HCT116 (cell line): ENCODE data around the gene UBE2D3. TPM values are rescaled to one million over a fixed set of nuclear protein-coding genes. Genes with fewer than 3 reads are reported as not detected.

Experiments
- ATAC-seq: fragments of 200-7000 bp; cut with Tn5 transposase; 2 replicates; pipeline ENCODE4 v1.9.1; 2020; ENCODE audit warnings: mild to moderate bottlenecking, moderate library complexity
- BruUV-seq: library from RNA; stranded (reverse); fragments of 400-500 nt; replicated peaks from 2 replicates; lab custom pipeline; 2021; lab: Mats Ljungman, UMichigan
- CTCF ChIA-PET: fragments of 300-600 bp; sonication (Branson Sonifier 250); formaldehyde crosslinking; loops from one replicate; lab custom pipeline; 2021; ENCODE audit warnings: antibody characterized with exemption; lab: Charles Lee
- POLR2A ChIA-PET: fragments of 300-600, 350-600 bp; sonication (Branson Sonifier 250); formaldehyde crosslinking; loops from one replicate; lab custom pipeline; 2021; ENCODE audit warnings: antibody characterized with exemption; lab: Charles Lee
- RAD21 ChIA-PET, 2 experiments: fragments of 300-600 bp; sonication (Branson Sonifier 250); formaldehyde crosslinking; loops; one replicate each; lab custom pipeline; 2023; ENCODE audit warnings: low total read pairs in 2 of 2; ENCODE audit not compliant: uncharacterized antibody in 2 of 2, unreplicated experiment in 2 of 2, low non-redundant PET in 1 of 2; lab: Charles Lee
- DNase-seq: peaks from one replicate; pipeline ENCODE4 v3.0.0-alpha.2; 2010; ENCODE audit warnings: low read depth, low spot score
- H2AFZ ChIP-seq: fragments of 200-600 bp; shearing (Covaris generic), sonication (generic); 2 replicates; pipeline ENCODE4 v1.6.1; 2017; ENCODE audit warnings: low read depth, mixed run types, mixed read lengths, antibody characterized with exemption, low read length; ENCODE audit not compliant: poor library complexity, severe bottlenecking
- H3K27ac ChIP-seq: 2 replicates; pipeline ENCODE4 v1.5.1; 2012; ENCODE audit warnings: low read depth, low read length
- H3K27me3 ChIP-seq: fragments of 200-600 bp; sonication (generic); 2 replicates; pipeline ENCODE4 v1.6.1; 2016; ENCODE audit warnings: mixed run types, low read length, mixed read lengths; ENCODE audit not compliant: insufficient read depth
- H3K36me3 ChIP-seq, 2 experiments: fragments of 200-500 bp in 1 of 2; fragments of 200-600 bp in 1 of 2; sonication (Bioruptor generic) in 1 of 2; sonication (generic) in 1 of 2; 2 replicates each; pipeline versions ENCODE4 v1.5.1 to v1.6.1; 2014 to 2016; ENCODE audit warnings: low read length in 2 of 2, inconsistent platforms in 1 of 2, mixed read lengths in 1 of 2, mixed run types in 1 of 2; ENCODE audit not compliant: insufficient read depth in 2 of 2, control insufficient read depth in 1 of 2
- H3K4me1 ChIP-seq, 2 experiments: fragments of 200-600 bp in 1 of 2; sonication (generic) in 1 of 2; 2 replicates each; pipeline versions ENCODE4 v1.5.1 to v1.6.1; 2012 to 2017; ENCODE audit warnings: low read length in 2 of 2, inconsistent platforms in 1 of 2, mild to moderate bottlenecking in 1 of 2, mixed read lengths in 1 of 2, mixed run types in 1 of 2, moderate library complexity in 1 of 2; ENCODE audit not compliant: insufficient read depth in 2 of 2, control insufficient read depth in 1 of 2
- H3K4me2 ChIP-seq: fragments of 200-600 bp; sonication (generic); 2 replicates; pipeline ENCODE4 v1.6.1; 2017; ENCODE audit warnings: mixed run types, low read length, mixed read lengths
- H3K4me3 ChIP-seq, 2 experiments: fragments of 200-600 bp in 1 of 2; sonication (generic) in 1 of 2; replicated peaks in 1 of 2; 2 replicates each; pipeline ENCODE4 v1.5.1; 2011 to 2016; ENCODE audit warnings: low read length in 2 of 2, control low read depth in 1 of 2, low read depth in 1 of 2, mild to moderate bottlenecking in 1 of 2, mixed read lengths in 1 of 2, mixed run types in 1 of 2
- H3K79me2 ChIP-seq: fragments of 200-600 bp; sonication (generic); 2 replicates; pipeline ENCODE4 v1.6.1; 2017; ENCODE audit warnings: mild to moderate bottlenecking, mixed run types, low read length, moderate library complexity, mixed read lengths; ENCODE audit not compliant: insufficient read depth
- H3K9ac ChIP-seq: fragments of 200-600 bp; sonication (generic); 2 replicates; pipeline ENCODE4 v1.6.1; 2016; ENCODE audit warnings: low read length, mixed read lengths
- H3K9me2 ChIP-seq: fragments of 200-600 bp; sonication (generic), shearing (Covaris generic); 2 replicates; pipeline ENCODE4 v1.6.1; 2017; ENCODE audit warnings: mixed run types, mild to moderate bottlenecking, moderate library complexity; ENCODE audit not compliant: insufficient read depth
- H3K9me3 ChIP-seq, 2 experiments: fragments of 200-500 bp in 1 of 2; fragments of 200-600 bp in 1 of 2; sonication (Bioruptor generic) in 1 of 2; sonication (generic) in 1 of 2; 2 replicates each; pipeline ENCODE4 v1.6.1; 2014 to 2017; ENCODE audit warnings: low read length in 2 of 2, mixed read lengths in 2 of 2, inconsistent platforms in 1 of 2, low read depth in 1 of 2, mild to moderate bottlenecking in 1 of 2, mixed run types in 1 of 2, moderate library complexity in 1 of 2; ENCODE audit not compliant: control insufficient read depth in 1 of 2, insufficient read depth in 1 of 2
- H4K20me1 ChIP-seq: fragments of 200-600 bp; sonication (generic), shearing (Covaris generic); 2 replicates; pipeline ENCODE4 v1.6.1; 2017; ENCODE audit warnings: mixed run types, mild to moderate bottlenecking, moderate library complexity; ENCODE audit not compliant: insufficient read depth
- ELF1 ChIP-seq: IDR thresholded peaks from 2 replicates; pipeline ENCODE4 v1.6.1; 2012; ENCODE audit warnings: low read depth, borderline replicate concordance
- EZH2 ChIP-seq: fragments of 200-600 bp; sonication (generic); IDR thresholded peaks from 2 replicates; pipeline ENCODE4 v1.6.1; 2017; ENCODE audit warnings: antibody characterized with exemption, mixed run types
- POLR2A ChIP-seq: IDR thresholded peaks from 2 replicates; pipeline ENCODE4 v1.7.0; 2011; ENCODE audit warnings: borderline replicate concordance; ENCODE audit not compliant: insufficient read depth, insufficient read length; ENCODE audit errors: extremely low read depth
- SIN3A ChIP-seq: IDR thresholded peaks from 2 replicates; pipeline ENCODE4 v1.6.1; 2012; ENCODE audit warnings: low read depth
- TCF7L2 ChIP-seq: IDR thresholded peaks from 2 replicates; pipeline ENCODE4 v1.7.0; 2011; ENCODE audit warnings: borderline replicate concordance, inconsistent platforms; ENCODE audit not compliant: insufficient read depth, insufficient read length; ENCODE audit errors: extremely low read depth
- YY1 ChIP-seq: IDR thresholded peaks from 2 replicates; pipeline ENCODE4 v1.6.1; 2011; ENCODE audit warnings: low read length, low read depth, moderate library complexity, mild to moderate bottlenecking; ENCODE audit not compliant: insufficient replicate concordance; ENCODE audit errors: extremely low read depth
- ZNF274 ChIP-seq: fragments of 200-500 bp; sonication (Bioruptor generic); IDR thresholded peaks from 2 replicates; pipeline ENCODE4 v1.6.1; 2014; ENCODE audit warnings: mild to moderate bottlenecking, low read depth, low read length, inconsistent platforms
- intact Hi-C: fragments of 100-400 bp; cut with micrococcal nuclease; formaldehyde crosslinking; loops from 2 replicates; pipeline ENCODE4 v1.10.0; 2022
- total RNA-seq: library from RNA; stranded (reverse); gene quantifications from one replicate; pipeline ENCODE4 v1.2.1, GENCODE V29; 2021; ENCODE audit not compliant: unreplicated experiment
- TF ChIP-seq, protein P1 (sequence below): IDR thresholded peaks from 2 replicates; pipeline ENCODE4 v1.6.1; 2012; ENCODE audit warnings: low read depth
- TF ChIP-seq, protein P2 (sequence below): IDR thresholded peaks from 2 replicates; pipeline ENCODE4 v1.6.1; 2012
- TF ChIP-seq, protein P3 (sequence below), 3 experiments: fragments of 200-600 bp in 1 of 3; sonication (generic) in 1 of 3; IDR thresholded peaks in 2 of 3; conservative IDR thresholded peaks in 1 of 3; 2 replicates each; pipeline ENCODE4 v1.5.1; 2012 to 2017; ENCODE audit warnings: low read depth in 2 of 3, low read length in 2 of 3, antibody characterized with exemption in 1 of 3, borderline replicate concordance in 1 of 3, control low read depth in 1 of 3, mild to moderate bottlenecking in 1 of 3, mixed read lengths in 1 of 3, mixed run types in 1 of 3, moderate library complexity in 1 of 3; ENCODE audit not compliant: insufficient read depth in 1 of 3

UBE2D3 gene
- total RNA-seq, 1 experiment from 2014 or later: 302 TPM

DNA sequence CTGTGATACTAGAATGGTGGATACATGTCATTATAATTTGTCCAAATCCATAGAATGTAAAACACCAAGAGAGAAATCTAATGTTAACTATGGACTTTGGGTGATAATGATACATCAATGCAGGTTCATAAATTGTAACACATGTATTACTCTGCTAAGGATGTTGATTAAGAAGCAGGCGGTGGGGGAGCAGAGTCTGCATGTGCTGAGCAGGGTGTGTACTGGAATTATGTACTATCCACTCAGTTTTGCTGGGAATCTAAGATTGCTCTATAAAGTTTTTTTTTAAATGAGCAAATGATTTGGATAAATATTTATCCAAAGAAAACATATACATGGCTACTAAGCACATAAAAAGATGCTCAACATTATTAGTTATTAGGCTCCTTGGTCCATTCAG lies 51.5 kb downstream of the UBE2D3 start (continued):
- TF ChIP-seq, protein P1, sequence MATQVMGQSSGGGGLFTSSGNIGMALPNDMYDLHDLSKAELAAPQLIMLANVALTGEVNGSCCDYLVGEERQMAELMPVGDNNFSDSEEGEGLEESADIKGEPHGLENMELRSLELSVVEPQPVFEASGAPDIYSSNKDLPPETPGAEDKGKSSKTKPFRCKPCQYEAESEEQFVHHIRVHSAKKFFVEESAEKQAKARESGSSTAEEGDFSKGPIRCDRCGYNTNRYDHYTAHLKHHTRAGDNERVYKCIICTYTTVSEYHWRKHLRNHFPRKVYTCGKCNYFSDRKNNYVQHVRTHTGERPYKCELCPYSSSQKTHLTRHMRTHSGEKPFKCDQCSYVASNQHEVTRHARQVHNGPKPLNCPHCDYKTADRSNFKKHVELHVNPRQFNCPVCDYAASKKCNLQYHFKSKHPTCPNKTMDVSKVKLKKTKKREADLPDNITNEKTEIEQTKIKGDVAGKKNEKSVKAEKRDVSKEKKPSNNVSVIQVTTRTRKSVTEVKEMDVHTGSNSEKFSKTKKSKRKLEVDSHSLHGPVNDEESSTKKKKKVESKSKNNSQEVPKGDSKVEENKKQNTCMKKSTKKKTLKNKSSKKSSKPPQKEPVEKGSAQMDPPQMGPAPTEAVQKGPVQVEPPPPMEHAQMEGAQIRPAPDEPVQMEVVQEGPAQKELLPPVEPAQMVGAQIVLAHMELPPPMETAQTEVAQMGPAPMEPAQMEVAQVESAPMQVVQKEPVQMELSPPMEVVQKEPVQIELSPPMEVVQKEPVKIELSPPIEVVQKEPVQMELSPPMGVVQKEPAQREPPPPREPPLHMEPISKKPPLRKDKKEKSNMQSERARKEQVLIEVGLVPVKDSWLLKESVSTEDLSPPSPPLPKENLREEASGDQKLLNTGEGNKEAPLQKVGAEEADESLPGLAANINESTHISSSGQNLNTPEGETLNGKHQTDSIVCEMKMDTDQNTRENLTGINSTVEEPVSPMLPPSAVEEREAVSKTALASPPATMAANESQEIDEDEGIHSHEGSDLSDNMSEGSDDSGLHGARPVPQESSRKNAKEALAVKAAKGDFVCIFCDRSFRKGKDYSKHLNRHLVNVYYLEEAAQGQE: no peak
- TF ChIP-seq TCF7L2 (no peak), SIN3A (no peak), EZH2 (no peak)

DNA sequence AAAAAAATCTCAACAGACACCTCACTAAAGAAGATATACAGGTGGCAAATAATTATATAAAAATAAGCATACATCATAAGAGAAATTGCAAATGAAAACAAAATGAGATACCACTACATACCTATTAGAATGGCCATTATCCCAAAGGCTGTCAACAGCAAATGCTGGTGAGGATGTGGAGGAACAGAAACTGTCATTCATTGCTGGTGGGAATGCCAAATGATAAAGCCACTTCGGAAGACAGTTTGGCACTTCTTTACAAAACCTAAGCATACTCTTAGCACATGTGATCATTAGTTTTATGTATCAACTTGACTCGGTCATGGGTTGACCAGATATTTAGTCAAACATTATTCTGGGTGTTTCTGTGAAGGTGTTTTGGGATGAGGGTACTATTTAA lies 53.1 kb downstream of the UBE2D3 start:
- intact Hi-C loops: no loop called here
- Histone ChIP-seq H3K4me1 (no peaks in the 10 kb centered on the region), H3K79me2 (no peaks in the 10 kb centered on the region), H3K27ac (no peak overlapping the region), H3K4me2 (no peak overlapping the region), H3K27me3 (no peaks in the 10 kb centered on the region), H3K9me3 (no peaks in the 10 kb centered on the region), H4K20me1 (no peaks in the 10 kb centered on the region), H3K9me2 (no peaks in the 10 kb centered on the region), H3K36me3 (no peaks in the 10 kb centered on the region), H3K4me3 (no peak overlapping the region), H2AFZ (no peak overlapping the region), H3K9ac (no peak overlapping the region)
- BruUV-seq: no TSS peak
- RAD21 ChIA-PET: interaction anchor here in 1 of 2 experiments (0.5 kb wide), 1 partner anchor 43 kb away, joined by 3 read pairs; no protein-coding TSS in a partner anchor
- ATAC-seq: no peak
- CTCF ChIA-PET: no interaction called here
- POLR2A ChIA-PET: no interaction called here
- TF ChIP-seq ZNF274: no peak
- TF ChIP-seq SIN3A: no peak
- no peak for TF ChIP-seq ELF1
- TF ChIP-seq, protein P2, sequence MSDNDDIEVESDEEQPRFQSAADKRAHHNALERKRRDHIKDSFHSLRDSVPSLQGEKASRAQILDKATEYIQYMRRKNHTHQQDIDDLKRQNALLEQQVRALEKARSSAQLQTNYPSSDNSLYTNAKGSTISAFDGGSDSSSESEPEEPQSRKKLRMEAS: no peak
- TF ChIP-seq EZH2: no peak
- TF ChIP-seq POLR2A: no peak
- TF ChIP-seq, protein P3, sequence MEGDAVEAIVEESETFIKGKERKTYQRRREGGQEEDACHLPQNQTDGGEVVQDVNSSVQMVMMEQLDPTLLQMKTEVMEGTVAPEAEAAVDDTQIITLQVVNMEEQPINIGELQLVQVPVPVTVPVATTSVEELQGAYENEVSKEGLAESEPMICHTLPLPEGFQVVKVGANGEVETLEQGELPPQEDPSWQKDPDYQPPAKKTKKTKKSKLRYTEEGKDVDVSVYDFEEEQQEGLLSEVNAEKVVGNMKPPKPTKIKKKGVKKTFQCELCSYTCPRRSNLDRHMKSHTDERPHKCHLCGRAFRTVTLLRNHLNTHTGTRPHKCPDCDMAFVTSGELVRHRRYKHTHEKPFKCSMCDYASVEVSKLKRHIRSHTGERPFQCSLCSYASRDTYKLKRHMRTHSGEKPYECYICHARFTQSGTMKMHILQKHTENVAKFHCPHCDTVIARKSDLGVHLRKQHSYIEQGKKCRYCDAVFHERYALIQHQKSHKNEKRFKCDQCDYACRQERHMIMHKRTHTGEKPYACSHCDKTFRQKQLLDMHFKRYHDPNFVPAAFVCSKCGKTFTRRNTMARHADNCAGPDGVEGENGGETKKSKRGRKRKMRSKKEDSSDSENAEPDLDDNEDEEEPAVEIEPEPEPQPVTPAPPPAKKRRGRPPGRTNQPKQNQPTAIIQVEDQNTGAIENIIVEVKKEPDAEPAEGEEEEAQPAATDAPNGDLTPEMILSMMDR (IDR thresholded peaks at IDR 0.05 in 2 of 3, conservative IDR thresholded peaks at IDR 0.05 in 1 of 3; ENCODE audit: borderline replicate concordance in 1 of 3, insufficient read depth in 1 of 3, low read depth in 2 of 3, low read length in 2 of 3): no peak
- no peak for TF ChIP-seq YY1
- DNase-seq: no peak
